Cardiac fibroblast (primary cell): Measurements from ENCODE around the gene MBNL2.
A peak's percentile ranks its signal among the peaks of the same experiment; 100 is the strongest.

ENCODE experiments used
- DNase-seq, 2 donors: peaks; one replicate each; pipeline versions ENCODE4 v3.0.0 to v3.0.0-alpha.2; 2010; ENCODE audit warnings: low read depth in 2 of 2
- H3K4me3 ChIP-seq, 2 donors: replicated peaks in 1 of 2; 1 replicate in 1 of 2; 2 replicates in 1 of 2; pipeline ENCODE4 v1.5.1; 2011; ENCODE audit warnings: low read depth in 2 of 2, low read length in 2 of 2, mild to moderate bottlenecking in 2 of 2, moderate library complexity in 1 of 2
- CTCF ChIP-seq: IDR thresholded peaks from one replicate; pipeline ENCODE4 v1.5.1; 2011; ENCODE audit warnings: low read depth, mild to moderate bottlenecking, low read length, inconsistent platforms

MBNL2 gene

GRCh38 chr13:97317933-97318332 is 95.8 kb downstream of the MBNL2 start:
- TF ChIP-seq CTCF: no peak
- no peak for DNase-seq
- no peak overlapping the region for H3K4me3 ChIP-seq

- TF ChIP-seq CTCF: no peak
- DNase-seq: no peak
- H3K4me3 ChIP-seq: no peak overlapping the region
Observed at GRCh38 chr13:97318532-97318931, 96.4 kb downstream of the MBNL2 start.

GRCh38 chr13:97319113-97319720 is 97.1 kb downstream of the MBNL2 start:
- TF ChIP-seq CTCF: no peak
- peak; percentile 31 for DNase-seq
- H3K4me3 ChIP-seq: no peak overlapping the region

- H3K4me3 ChIP-seq: no peak overlapping the region
- DNase-seq: no peak
- TF ChIP-seq CTCF: no peak
Observed at GRCh38 chr13:97321101-97321500, 99.0 kb downstream of the MBNL2 start.

GRCh38 chr13:97321616-97322321 is 99.6 kb downstream of the MBNL2 start:
- no peak for TF ChIP-seq CTCF
- H3K4me3 ChIP-seq: no peak overlapping the region
- DNase-seq: no peak

- peak in 1 of 2 donors; percentile 65 for DNase-seq
- no peak overlapping the region for H3K4me3 ChIP-seq
- no peak for TF ChIP-seq CTCF
Observed at GRCh38 chr13:97322740-97323342, 100.7 kb downstream of the MBNL2 start.
